A673 (cell line): ENCODE data around the gene RBM15. TPM values are rescaled to one million over a fixed set of nuclear protein-coding genes. Genes with fewer than 3 reads are reported as not detected.

Source experiments
- BruUV-seq: library from RNA; stranded (reverse); fragments of 400-500 nt; replicated peaks from 2 replicates; lab custom pipeline; 2021; lab: Mats Ljungman, UMichigan
- CTCF ChIA-PET: fragments of 300-600 bp; sonication (Branson Sonifier 250); formaldehyde crosslinking; loops from one replicate; lab custom pipeline; 2022; ENCODE audit warnings: antibody characterized with exemption; lab: Charles Lee
- POLR2A ChIA-PET: fragments of 300-600 bp; sonication (Branson Sonifier 250); formaldehyde crosslinking; loops from one replicate; lab custom pipeline; 2022; ENCODE audit warnings: antibody characterized with exemption; ENCODE audit not compliant: low non-redundant PET; lab: Charles Lee
- DNase-seq: peaks from one replicate; pipeline ENCODE4 v3.0.0-alpha.2; 2015; ENCODE audit warnings: low spot score
- H3K27ac ChIP-seq: fragments of 200-600 bp; sonication (generic); 2 replicates; pipeline ENCODE4 v1.5.1; 2016; ENCODE audit warnings: mixed run types, low read depth, mild to moderate bottlenecking, mixed read lengths, antibody characterized with exemption, low read length; ENCODE audit not compliant: poor library complexity, severe bottlenecking
- H3K27me3 ChIP-seq: fragments of 200-600 bp; sonication (generic); replicated peaks from 2 replicates; pipeline ENCODE4 v1.6.1; 2017; ENCODE audit warnings: mixed run types, low read depth, mild to moderate bottlenecking, mixed read lengths, antibody characterized with exemption, low read length; ENCODE audit not compliant: insufficient read depth, poor library complexity
- H3K36me3 ChIP-seq: fragments of 200-600 bp; sonication (generic); 2 replicates; pipeline ENCODE4 v1.6.1; 2016; ENCODE audit warnings: mixed run types, mild to moderate bottlenecking, mixed read lengths, antibody characterized with exemption, low read length; ENCODE audit not compliant: insufficient read depth, poor library complexity, severe bottlenecking
- H3K4me1 ChIP-seq: fragments of 200-600 bp; sonication (generic); 2 replicates; pipeline ENCODE4 v1.6.1; 2017; ENCODE audit warnings: mixed run types, mild to moderate bottlenecking, mixed read lengths, antibody characterized with exemption, low read length; ENCODE audit not compliant: insufficient read depth, poor library complexity, severe bottlenecking
- H3K4me3 ChIP-seq: fragments of 200-600 bp; sonication (generic); 2 replicates; pipeline ENCODE4 v1.5.1; 2016; ENCODE audit warnings: low read depth, mixed run types, mild to moderate bottlenecking, mixed read lengths, low read length; ENCODE audit not compliant: poor library complexity, severe bottlenecking
- H3K9me3 ChIP-seq: fragments of 200-600 bp; sonication (generic); 2 replicates; pipeline ENCODE4 v1.6.1; 2016; ENCODE audit warnings: mixed run types, low read depth, mild to moderate bottlenecking, mixed read lengths, antibody characterized with exemption, low read length; ENCODE audit not compliant: poor library complexity, severe bottlenecking
- CTCF ChIP-seq: fragments of 300-800, 200-600 bp; sonication (generic); conservative IDR thresholded peaks from 2 replicates; pipeline ENCODE4 v1.5.1; 2017; ENCODE audit warnings: low read depth, mild to moderate bottlenecking, antibody characterized with exemption, low read length, moderate library complexity, mixed read lengths
- EZH2 ChIP-seq: fragments of 200-600 bp; sonication (generic); IDR thresholded peaks from 2 replicates; pipeline ENCODE4 v1.6.1; 2017; ENCODE audit warnings: borderline replicate concordance, low read depth, mild to moderate bottlenecking, mixed read lengths, antibody characterized with exemption, low read length; ENCODE audit not compliant: poor library complexity, severe bottlenecking
- intact Hi-C: fragments of 100-400 bp; cut with micrococcal nuclease; formaldehyde crosslinking; loops from one replicate; pipeline ENCODE4 v1.10.0; 2022; ENCODE audit not compliant: unreplicated experiment
- total RNA-seq: library from RNA; stranded (reverse); gene quantifications from 2 replicates; pipeline ENCODE4 v1.2.3, GENCODE V29; 2021

RBM15 gene
- total RNA-seq, 1 experiment from 2014 or later, result 60.3 TPM

DNA sequence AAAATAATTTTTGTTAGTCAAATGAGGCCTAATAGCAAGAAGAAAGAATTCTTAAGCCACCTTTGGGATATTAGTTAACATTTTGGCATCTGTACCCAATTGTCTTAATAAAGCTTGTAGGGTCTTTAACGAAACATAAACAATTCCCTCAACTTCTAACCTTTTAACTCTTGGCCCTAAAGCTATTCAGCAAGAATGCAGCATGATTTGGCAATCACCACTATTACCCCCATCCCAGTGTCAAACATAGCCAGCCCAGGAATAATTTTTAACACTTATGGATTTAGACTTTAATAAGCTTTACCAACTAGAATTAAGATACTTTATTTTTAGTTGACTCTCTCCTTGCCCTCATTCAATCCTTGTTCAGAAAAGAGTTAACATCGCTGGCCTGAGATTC is 54.1 kb downstream of the RBM15 start:
- no peaks in the 10 kb centered on the region for H3K27me3 ChIP-seq

GRCh38 chr1:110393691-110394492 is 54.7 kb downstream of the RBM15 start:
- TF ChIP-seq CTCF (no peak), EZH2 (no peak)
- DNase-seq, result no peak
- Histone ChIP-seq H3K9me3 (no peaks in the 10 kb centered on the region), H3K36me3 (no peaks in the 10 kb centered on the region), H3K4me1 (no peaks in the 10 kb centered on the region), H3K27me3 (no peaks in the 10 kb centered on the region), H3K27ac (no peak overlapping the region), H3K4me3 (no peak overlapping the region)
- CTCF ChIA-PET, result no interaction called here
- intact Hi-C loops, result no loop called here
- no TSS peak for BruUV-seq
- POLR2A ChIA-PET, result no interaction called here

More for the DNA sequence above, 54.1 kb downstream of the RBM15 start:
- no peak overlapping the region for H3K27ac ChIP-seq
- ChIA-PET POLR2A (no interaction called here), CTCF (no interaction called here)
- no TSS peak for BruUV-seq
- TF ChIP-seq EZH2, result no peak
- TF ChIP-seq CTCF, result no peak
- no peaks in the 10 kb centered on the region for H3K9me3 ChIP-seq
- H3K4me1 ChIP-seq, result no peaks in the 10 kb centered on the region
- no peaks in the 10 kb centered on the region for H3K36me3 ChIP-seq
- intact Hi-C loops, result no loop called here
- no peak overlapping the region for H3K4me3 ChIP-seq
- DNase-seq, result no peak

DNA sequence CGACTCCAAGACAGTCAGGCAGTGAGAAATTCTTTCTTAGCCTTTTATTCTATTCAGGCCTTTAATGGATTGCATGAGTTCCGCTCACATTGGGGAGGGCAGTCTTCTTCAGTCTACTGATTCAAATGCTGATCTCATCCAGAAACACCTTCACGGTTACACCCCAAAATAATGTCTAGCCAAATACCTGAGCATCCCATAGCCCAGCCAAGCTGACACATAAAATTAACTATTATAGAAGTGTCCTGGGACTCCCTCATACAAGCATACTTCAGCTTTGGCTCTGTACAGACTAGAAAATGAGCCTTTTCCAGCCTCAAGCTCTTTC is 55.3 kb downstream of the RBM15 start:
- Histone ChIP-seq H3K36me3 (no peaks in the 10 kb centered on the region), H3K27me3 (no peaks in the 10 kb centered on the region), H3K27ac (no peak overlapping the region), H3K9me3 (no peaks in the 10 kb centered on the region), H3K4me3 (no peak overlapping the region), H3K4me1 (no peaks in the 10 kb centered on the region)
- DNase-seq, result no peak
- intact Hi-C loops, result no loop called here
- TF ChIP-seq CTCF (no peak), EZH2 (no peak)
- no TSS peak for BruUV-seq
- POLR2A ChIA-PET, result no interaction called here
- CTCF ChIA-PET, result no interaction called here

Other genes with a start within 250 kb of the RBM15 start
- gene UBL4B, start 226.9 kb upstream of the RBM15 start, total RNA-seq, result not detected in 2 replicates
- gene SLC6A17, start 188.9 kb upstream of the RBM15 start, total RNA-seq, result not detected in 2 replicates
- gene KCNC4, start 129.1 kb upstream of the RBM15 start, total RNA-seq, result 0.22 and 0.24 TPM in 2 replicates
- 0.48 and 0.60 TPM in 2 replicates for gene SLC16A4, start 51.6 kb downstream of the RBM15 start, total RNA-seq
- 138 and 144 TPM in 2 replicates for gene LAMTOR5, start 68.3 kb downstream of the RBM15 start, total RNA-seq
- gene PROK1, start 111.8 kb downstream of the RBM15 start, total RNA-seq, result not detected in 2 replicates
- gene KCNA10, start 179.8 kb downstream of the RBM15 start, total RNA-seq, result not detected in 2 replicates